GM15510 (cell line): ENCODE results near the gene SP6.

Experiments used
- POLR2A ChIP-seq: IDR thresholded peaks from 3 replicates; pipeline ENCODE4 v1.6.1; 2011; ENCODE audit warnings: borderline replicate concordance; ENCODE audit not compliant: insufficient read length; ENCODE audit errors: extremely low read depth

SP6 gene

GRCh38 chr17:47806026-47806912, 44.7 kb downstream of the SP6 start:
- TF ChIP-seq POLR2A = no peak

GRCh38 chr17:47804461-47804860, 46.5 kb downstream of the SP6 start:
- TF ChIP-seq POLR2A = no peak

- TF ChIP-seq POLR2A = no peak
These were observed 47.2 kb downstream of the SP6 start for GRCh38 chr17:47803751-47804150.

- TF ChIP-seq POLR2A = no peak
These were observed 47.8 kb downstream of the SP6 start for GRCh38 chr17:47803201-47803600.

GRCh38 chr17:47802341-47803022, 48.5 kb downstream of the SP6 start:
- no peak for TF ChIP-seq POLR2A

- TF ChIP-seq POLR2A = no peak
These were observed 49.1 kb downstream of the SP6 start for GRCh38 chr17:47801906-47802305.

- no peak for TF ChIP-seq POLR2A
These were observed 49.7 kb downstream of the SP6 start for GRCh38 chr17:47801176-47801765.

- TF ChIP-seq POLR2A = no peak
These were observed 50.3 kb downstream of the SP6 start for GRCh38 chr17:47800686-47801085.

GRCh38 chr17:47797797-47798196, 53.2 kb downstream of the SP6 start:
- TF ChIP-seq POLR2A = no peak
